ENCODE data around the gene GRIP2.
A peak's percentile ranks its signal among the peaks of the same experiment; 100 is the strongest.
"Not testable (repeated sequence)": the region's sequence is repeated elsewhere in the genome, so short reads cannot be mapped to it uniquely, and the experiment has no call there.

The GRIP2 gene

DNA sequence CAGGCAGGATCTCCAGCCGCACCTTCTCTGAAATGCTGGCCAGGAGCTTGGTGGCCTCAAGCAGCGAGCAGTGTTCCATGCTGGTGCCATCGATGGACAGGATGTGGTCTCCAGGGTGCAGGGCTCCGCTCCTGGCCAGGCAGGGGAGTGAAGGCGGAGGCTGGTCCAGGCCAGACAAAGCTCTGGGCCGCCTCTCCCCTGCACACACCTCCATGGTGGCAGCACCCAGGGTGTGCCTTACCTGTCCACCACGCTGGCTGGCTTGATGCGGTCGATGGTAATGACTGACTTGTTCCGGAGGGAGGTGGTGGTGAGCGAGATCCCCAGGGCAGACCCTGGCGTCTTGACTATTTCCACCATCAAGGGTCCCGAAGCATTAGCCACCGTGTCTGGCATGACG lies 20.0 kb downstream of the GRIP2 start:
- DNase-seq (ENCODE audit: low read depth) = no peak

DNA sequence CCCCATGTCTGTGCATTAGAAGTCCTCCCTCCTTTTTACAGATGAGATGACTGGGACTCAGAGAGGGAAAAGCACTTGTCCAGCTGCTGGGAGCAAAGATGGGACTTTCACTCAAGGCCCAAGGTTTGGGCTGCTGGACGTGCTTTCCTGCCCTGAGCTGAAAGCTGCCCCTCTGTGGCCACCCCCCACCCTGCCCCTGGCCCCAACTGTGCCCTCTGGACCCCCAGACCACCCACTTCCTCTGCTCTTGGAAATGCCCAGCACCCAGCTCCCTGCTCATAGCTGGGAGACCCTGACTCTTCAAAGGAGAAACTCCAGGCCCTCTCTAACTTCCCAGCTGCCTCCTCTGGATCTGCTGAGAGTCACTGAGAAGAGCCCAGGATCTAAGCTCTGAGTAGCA lies 20.7 kb downstream of the GRIP2 start:
- no peak for DNase-seq (ENCODE audit: low read depth)

DNA sequence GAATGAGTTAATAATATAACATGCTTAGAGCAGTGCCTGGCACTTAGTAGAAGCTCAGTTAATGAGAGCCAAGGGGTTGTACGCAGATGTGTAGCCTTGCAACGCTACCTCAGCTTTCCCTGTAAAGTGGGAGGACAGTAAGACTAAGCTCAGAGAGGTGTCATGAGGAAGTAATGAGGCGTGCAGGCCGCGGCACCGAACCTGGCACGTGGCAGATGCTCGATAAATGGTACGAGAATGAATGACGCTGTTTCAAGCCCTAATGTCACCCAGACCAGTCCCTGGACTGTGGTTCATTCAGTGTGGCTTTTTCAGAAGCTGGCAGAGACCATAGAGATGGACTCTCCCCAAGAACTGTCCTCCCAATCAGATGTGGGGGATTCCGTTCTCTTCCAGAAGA lies 21.2 kb downstream of the GRIP2 start:
- no peak for DNase-seq (ENCODE audit: low read depth)

DNA sequence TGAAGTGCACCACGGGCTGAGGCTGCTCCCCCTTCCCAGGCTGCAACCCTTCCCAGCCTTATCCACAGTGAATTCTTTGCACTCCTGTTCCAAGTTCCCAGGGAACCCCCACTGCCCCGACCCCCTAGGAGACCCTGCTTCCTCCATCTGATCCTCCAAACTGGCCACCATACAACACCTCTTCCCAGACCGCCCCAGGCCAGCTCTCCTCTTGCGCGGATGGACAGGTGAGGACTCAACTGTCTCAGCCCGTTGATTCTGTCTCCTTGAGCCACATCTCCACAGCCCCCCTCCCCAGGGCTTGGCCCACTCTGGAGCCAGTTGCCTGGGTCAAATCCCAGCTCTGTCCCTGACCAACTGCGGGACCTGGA lies 21.7 kb downstream of the GRIP2 start:
- DNase-seq (ENCODE audit: low read depth) = no peak

- DNase-seq (ENCODE audit: low read depth) = no peak
Measured at GRCh38 chr3:14517601-14518431, 22.3 kb downstream of the GRIP2 start.

- DNase-seq (ENCODE audit: low read depth) = no peak
Measured at GRCh38 chr3:14516738-14517345, 23.3 kb downstream of the GRIP2 start.

DNA sequence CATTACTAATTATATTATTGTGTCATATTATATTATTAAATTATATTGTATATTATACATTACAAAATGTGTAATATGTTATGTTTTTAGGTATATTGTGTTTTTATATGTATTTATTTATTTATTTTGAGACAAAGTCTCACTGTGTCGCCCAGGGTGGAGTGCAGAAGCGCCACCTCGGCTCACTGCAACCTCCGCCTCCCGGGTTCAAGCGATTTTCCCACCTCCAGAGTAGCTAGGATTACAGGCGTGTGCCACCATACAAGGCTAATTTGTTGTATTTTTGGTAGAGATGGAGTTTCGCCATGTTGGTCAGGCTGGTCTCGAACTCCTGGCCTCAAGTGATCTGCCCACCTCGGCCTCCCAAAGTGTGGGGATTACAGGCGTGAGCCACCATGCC lies 24.6 kb downstream of the GRIP2 start:
- DNase-seq (ENCODE audit: low read depth) = not testable (repeated sequence)

GRCh38 chr3:14514323-14514720 lies 25.8 kb downstream of the GRIP2 start:
- DNase-seq (ENCODE audit: low read depth) = no peak

DNA sequence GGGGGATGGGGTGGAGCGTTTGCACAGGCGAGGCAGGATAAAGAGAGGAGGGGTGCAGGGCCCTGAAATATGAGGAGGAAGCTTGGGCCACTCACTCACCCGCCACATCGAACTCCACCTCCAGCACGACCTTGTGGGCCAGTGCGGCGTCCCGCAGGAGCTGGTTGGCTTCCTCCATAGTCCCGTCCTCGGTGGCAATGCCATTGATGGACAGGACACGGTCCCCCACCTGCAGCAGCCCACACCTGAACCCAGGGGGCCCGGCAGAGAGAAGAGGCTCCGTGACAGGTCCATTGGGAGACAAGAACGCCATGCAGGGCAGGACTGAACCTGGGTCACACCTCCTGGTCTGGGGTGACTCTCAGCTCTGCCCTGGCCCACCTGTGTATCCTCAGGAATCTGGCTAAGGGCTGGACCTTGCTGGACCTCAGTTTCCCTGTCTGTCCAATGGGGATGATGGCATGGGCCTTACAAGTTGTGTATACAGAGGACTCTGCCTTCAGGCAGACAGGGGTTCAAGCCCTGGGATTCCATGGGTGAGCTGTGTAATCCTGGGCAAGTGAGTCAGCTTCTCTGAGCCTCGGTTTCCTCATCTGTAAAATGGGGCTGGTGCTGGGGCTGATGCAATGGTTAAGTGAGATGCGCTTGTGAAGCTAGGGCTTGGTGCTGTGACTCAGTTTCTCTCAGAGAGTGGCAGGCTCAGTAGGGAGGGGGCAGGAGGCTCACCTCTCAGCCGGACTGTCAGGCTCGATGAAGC lies 26.4 kb downstream of the GRIP2 start:
- DNase-seq (ENCODE audit: low read depth) = no peak

DNA sequence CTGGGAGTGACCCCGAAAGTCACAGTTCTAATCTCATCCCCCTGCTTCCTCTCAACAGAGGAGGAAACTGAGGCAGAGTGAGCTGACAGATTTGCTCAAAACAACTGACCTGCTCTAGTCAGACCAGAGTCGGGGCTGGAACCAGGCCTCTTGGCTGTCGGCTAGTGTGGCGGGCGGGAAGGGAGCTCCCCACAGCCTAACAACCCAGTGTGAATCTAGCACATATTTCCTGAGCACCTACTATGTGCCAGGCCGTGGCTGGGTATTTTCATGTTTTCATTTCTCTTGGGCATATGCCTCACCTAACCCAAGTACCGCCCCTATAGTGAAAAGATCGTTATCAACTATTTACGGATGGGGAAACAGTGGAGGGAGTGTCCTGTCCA lies 27.2 kb downstream of the GRIP2 start:
- DNase-seq (ENCODE audit: low read depth) = no peak

GRCh38 chr3:14512281-14512941 lies 27.7 kb downstream of the GRIP2 start:
- DNase-seq (ENCODE audit: low read depth) = no peak

DNA sequence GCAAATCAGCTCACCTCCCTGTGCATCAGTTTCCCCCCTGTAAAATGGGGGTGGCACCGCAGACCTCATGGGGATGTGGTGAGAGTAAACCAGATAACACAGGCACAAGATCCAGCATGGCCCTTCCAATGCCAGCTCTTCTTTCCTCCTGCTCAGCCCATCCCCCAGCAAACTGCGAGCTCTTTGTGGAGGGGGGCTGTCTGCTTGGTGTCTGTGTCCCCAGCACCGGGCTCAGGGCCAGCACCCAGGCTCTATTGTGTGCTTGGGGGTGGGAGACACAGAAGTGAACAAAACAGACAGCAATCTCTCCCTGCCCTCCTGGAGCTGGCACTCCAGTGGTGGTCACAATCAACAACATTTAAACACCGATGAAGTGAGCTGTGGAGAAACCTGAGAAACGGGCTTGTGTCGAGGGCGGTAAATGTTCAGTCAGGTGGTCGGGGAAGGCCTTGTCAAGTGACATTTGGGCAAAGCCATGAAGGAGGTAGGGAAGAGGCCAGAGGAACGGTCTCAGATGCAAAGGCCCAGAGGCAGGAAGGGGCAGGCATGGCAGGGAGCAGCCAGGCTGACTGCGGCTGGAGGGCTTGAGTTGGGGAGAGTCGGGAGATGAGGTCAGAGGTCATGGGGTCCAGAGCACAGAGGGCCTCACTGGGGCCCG lies 28.4 kb downstream of the GRIP2 start:
- no peak for DNase-seq (ENCODE audit: low read depth)

GRCh38 chr3:14510838-14511622 lies 29.1 kb downstream of the GRIP2 start:
- no peak for DNase-seq (ENCODE audit: low read depth)

- no peak for DNase-seq (ENCODE audit: low read depth)
Measured at GRCh38 chr3:14509796-14510100, 30.4 kb downstream of the GRIP2 start.

DNA sequence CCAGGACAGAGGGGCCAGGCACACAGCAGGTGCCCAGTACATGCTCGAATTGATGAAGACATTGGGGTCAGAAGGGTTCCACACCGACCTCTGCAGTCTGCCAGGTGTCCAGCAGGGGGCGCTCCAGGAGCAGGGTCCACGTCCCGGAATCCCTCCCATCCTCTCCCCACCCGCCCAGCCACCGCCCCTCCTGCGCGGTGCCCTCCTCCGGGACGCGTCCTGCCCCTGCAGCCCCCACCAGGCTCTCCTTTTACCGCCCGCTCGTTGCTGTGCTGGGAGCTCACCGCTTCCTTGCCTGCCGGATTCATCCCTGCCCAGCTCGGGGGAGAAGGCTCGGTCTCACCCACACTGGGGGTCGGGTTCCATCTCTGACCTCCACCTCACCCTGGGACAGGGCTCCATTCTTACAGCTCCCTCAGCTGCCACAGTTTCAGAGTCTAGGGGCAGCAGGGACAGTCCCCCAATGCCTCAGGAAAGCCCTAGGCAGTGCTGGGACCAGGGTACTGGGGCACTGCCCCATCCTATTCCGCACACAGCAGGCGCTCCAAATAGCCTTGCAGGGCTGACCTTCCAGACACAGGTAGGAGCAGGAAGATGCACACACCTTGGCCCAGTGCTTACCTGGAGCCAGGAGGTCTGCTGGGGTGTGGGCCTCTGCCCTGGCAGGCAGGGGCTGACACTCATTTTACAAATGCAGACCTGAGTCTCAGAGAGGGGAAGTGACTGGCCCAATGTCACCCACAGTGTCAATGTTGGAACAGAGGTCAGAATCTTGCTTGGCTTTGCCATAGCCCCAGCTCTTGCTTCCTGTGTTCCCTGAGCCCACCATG lies 31.0 kb downstream of the GRIP2 start:
- DNase-seq (ENCODE audit: low read depth) = peak; percentile 64

GRCh38 chr3:14508505-14508819 lies 31.7 kb downstream of the GRIP2 start:
- DNase-seq (ENCODE audit: low read depth) = no peak

DNA sequence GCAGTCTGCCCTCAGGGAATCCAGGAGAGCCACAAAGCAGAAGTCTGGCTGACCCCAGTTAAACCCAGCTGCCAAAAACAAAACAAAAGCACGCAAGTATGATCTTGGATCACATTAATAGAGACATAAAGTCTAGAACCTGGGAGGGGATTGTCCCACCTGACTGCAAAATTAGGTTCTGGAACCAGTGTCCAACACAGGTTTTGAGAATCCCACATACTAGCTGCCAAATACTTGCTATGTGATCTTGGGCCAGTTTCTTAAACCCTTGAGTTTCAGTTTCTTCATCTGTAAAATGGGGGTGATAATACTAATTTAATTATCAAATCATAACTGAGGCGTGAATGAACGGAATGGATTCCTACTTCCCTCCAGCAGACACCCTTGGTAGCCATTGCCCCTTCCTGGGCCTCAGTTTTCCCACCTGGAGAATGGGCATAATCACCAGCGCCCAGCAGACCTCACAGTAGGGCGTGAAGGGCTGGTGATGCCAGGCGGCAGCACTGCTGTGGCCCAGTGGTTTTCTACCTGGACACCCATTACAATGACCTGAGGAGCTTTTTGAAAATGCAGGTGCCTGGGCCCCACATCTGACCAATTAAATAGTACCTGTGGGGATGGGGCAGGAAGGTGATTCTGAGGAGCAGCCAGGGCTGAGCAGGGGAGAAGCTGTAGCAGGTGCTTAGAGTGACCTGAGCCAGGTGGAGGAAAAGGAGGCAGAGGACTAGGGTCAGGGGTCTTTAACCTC lies 32.2 kb downstream of the GRIP2 start:
- DNase-seq (ENCODE audit: low read depth) = no peak

- no peak for DNase-seq (ENCODE audit: low read depth)
Measured at GRCh38 chr3:14507305-14507741, 32.8 kb downstream of the GRIP2 start.

DNA sequence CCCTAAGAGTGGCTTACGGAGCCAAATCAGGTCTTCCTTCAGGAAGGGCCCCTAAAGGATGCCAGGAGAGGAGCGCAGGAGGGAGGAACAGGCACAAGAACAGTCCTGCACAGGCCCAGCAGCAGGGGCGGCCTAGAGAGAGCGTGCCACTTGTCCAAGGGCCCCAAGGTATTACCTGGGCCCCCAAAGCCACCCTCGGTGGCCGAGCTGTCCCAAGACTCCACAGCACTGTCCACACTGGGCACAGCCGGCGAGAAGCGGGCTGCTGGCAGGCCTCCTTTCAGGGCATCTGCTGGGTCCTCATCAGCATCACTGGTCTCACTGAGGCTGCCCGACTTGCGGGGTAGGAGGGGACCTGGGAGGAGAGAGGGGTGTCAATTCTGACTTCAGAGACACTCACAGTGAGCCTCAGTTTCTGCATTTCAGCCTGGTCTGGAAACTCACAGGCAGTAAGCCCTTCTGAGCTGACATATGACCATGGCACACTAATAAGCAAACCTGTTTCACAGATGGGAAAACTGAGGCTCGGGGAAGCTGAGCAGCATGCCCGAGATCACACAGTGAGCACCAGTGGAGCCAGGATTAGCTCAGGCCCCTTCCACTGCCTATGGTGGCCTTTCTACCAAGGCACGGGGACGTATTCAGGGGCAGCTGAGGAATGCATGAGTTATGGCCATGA lies 33.4 kb downstream of the GRIP2 start:
- DNase-seq (ENCODE audit: low read depth) = no peak
